Liver (tissue), 9 donors: ENCODE data around the gene SPOCK2. TPM values are rescaled to one million over a fixed set of nuclear protein-coding genes. Genes with fewer than 3 reads are reported as not detected.

Source experiments
- DNase-seq: peaks from one replicate; pipeline ENCODE4 v3.0.0-alpha.2; 2017; ENCODE audit warnings: low spot score
- H3K27ac ChIP-seq, 2 donors: one replicate each; pipeline ENCODE4 v1.7.0; 2013; ENCODE audit warnings: inconsistent platforms in 2 of 2, low read length in 2 of 2, control low read depth in 1 of 2, low read depth in 1 of 2, mild to moderate bottlenecking in 1 of 2
- H3K27me3 ChIP-seq, 4 donors: one replicate each; pipeline versions ENCODE4 v1.6.1 to v1.7.0; 2013; ENCODE audit warnings: low read length in 3 of 4, inconsistent platforms in 1 of 4, mild to moderate bottlenecking in 1 of 4, moderate library complexity in 1 of 4; ENCODE audit not compliant: control insufficient read depth in 4 of 4, insufficient read depth in 4 of 4
- H3K36me3 ChIP-seq, 4 donors: one replicate each; pipeline versions ENCODE4 v1.6.1 to v1.7.0; 2013; ENCODE audit warnings: low read length in 3 of 4, mild to moderate bottlenecking in 3 of 4, low read depth in 1 of 4, moderate library complexity in 1 of 4; ENCODE audit not compliant: control insufficient read depth in 4 of 4, insufficient read depth in 3 of 4
- H3K4me1 ChIP-seq, 4 donors: one replicate each; pipeline versions ENCODE4 v1.6.1 to v1.7.0; 2013; ENCODE audit warnings: low read length in 3 of 4, mild to moderate bottlenecking in 3 of 4, moderate library complexity in 1 of 4; ENCODE audit not compliant: control insufficient read depth in 4 of 4, insufficient read depth in 4 of 4
- H3K4me3 ChIP-seq, 3 donors: one replicate each; pipeline versions ENCODE4 v1.6.1 to v1.7.0; 2013; ENCODE audit warnings: low read length in 3 of 3, control low read depth in 1 of 3, low read depth in 1 of 3, mild to moderate bottlenecking in 1 of 3
- H3K9ac ChIP-seq, 2 donors: one replicate each; pipeline ENCODE4 v1.7.0; 2013; ENCODE audit warnings: low read length in 2 of 2, mild to moderate bottlenecking in 2 of 2, moderate library complexity in 2 of 2, control low read depth in 1 of 2, low read depth in 1 of 2
- H3K9me3 ChIP-seq, 4 donors: one replicate each; pipeline versions ENCODE4 v1.6.1 to v1.7.0; 2013; ENCODE audit warnings: low read length in 3 of 4; ENCODE audit not compliant: control insufficient read depth in 4 of 4
- EGR1 ChIP-seq, 2 donors: IDR thresholded peaks; 2 replicates each; pipeline ENCODE4 v1.6.1; 2016 to 2018; ENCODE audit warnings: antibody characterized with exemption in 2 of 2, low read depth in 2 of 2
- FOXA1 ChIP-seq: IDR thresholded peaks from 2 replicates; pipeline ENCODE4 v1.6.1; 2016; ENCODE audit warnings: antibody characterized with exemption
- FOXA2 ChIP-seq: IDR thresholded peaks from 2 replicates; pipeline ENCODE4 v1.6.1; 2016; ENCODE audit warnings: antibody characterized with exemption
- GABPA ChIP-seq, 2 donors: IDR thresholded peaks in 1 of 2; conservative IDR thresholded peaks in 1 of 2; 2 replicates each; pipeline ENCODE4 v1.6.1; 2016; ENCODE audit warnings: antibody characterized with exemption in 2 of 2, mild to moderate bottlenecking in 1 of 2, moderate library complexity in 1 of 2
- HNF4A ChIP-seq, 2 donors: conservative IDR thresholded peaks; 2 replicates each; pipeline ENCODE4 v1.6.1; 2016; ENCODE audit warnings: antibody characterized with exemption in 2 of 2, mild to moderate bottlenecking in 2 of 2
- HNF4G ChIP-seq: IDR thresholded peaks from 2 replicates; pipeline ENCODE4 v1.6.1; 2016; ENCODE audit warnings: antibody characterized with exemption
- JUND ChIP-seq, 2 donors: IDR thresholded peaks; 2 replicates each; pipeline ENCODE4 v1.6.1; 2016; ENCODE audit warnings: antibody characterized with exemption in 2 of 2
- NR2F2 ChIP-seq: IDR thresholded peaks from 2 replicates; pipeline ENCODE4 v1.6.1; 2016; ENCODE audit warnings: antibody characterized with exemption
- RXRA ChIP-seq, 2 donors: IDR thresholded peaks; 2 replicates each; pipeline ENCODE4 v1.6.1; 2017 to 2018; ENCODE audit warnings: antibody characterized with exemption in 2 of 2, mild to moderate bottlenecking in 1 of 2
- SP1 ChIP-seq: IDR thresholded peaks from 2 replicates; pipeline ENCODE4 v1.6.1; 2018; ENCODE audit warnings: antibody characterized with exemption, mild to moderate bottlenecking
- TAF1 ChIP-seq: conservative IDR thresholded peaks from 2 replicates; pipeline ENCODE4 v1.6.1; 2016; ENCODE audit warnings: antibody characterized with exemption, mild to moderate bottlenecking
- YY1 ChIP-seq: IDR thresholded peaks from 2 replicates; pipeline ENCODE4 v1.6.1; 2016; ENCODE audit warnings: antibody characterized with exemption, mild to moderate bottlenecking
- WGBS: extraction: QIAGEN DNeasy Blood & Tissue Kit; methylation state at CpG from one replicate; pipeline ENCODE4 v1.1.7; 2013; 5-methylcytosine and 5-hydroxymethylcytosine counted together
- polyA plus RNA-seq, 2 donors: library from polyadenylated mRNA; stranded (reverse) in 1 of 2; unstranded in 1 of 2; fragments of 200-250 nt in 1 of 2; fragments of >200 nt in 1 of 2; fragmentation: Nextera tagmentation in 1 of 2; extraction: Ambion mirVana in 1 of 2; gene quantifications; one replicate each; pipeline versions ENCODE4 v1.2.1 to v1.2.3, GENCODE V29; 2013 to 2015
- total RNA-seq, 2 donors: library from RNA; depleted of rRNA; stranded (reverse); fragments of >200 nt; gene quantifications; one replicate each; pipeline ENCODE4 v1.2.3, GENCODE V29; 2014
- TF ChIP-seq, protein P1 (sequence below): IDR thresholded peaks from 2 replicates; pipeline ENCODE4 v1.6.1; 2016; ENCODE audit warnings: antibody characterized with exemption
- TF ChIP-seq, protein P2 (sequence below): IDR thresholded peaks from 2 replicates; pipeline ENCODE4 v1.6.1; 2016; ENCODE audit warnings: antibody characterized with exemption
- TF ChIP-seq, protein P3 (sequence below): IDR thresholded peaks from 2 replicates; pipeline ENCODE4 v1.6.1; 2016; ENCODE audit warnings: antibody characterized with exemption
- TF ChIP-seq, protein P4 (sequence below): IDR thresholded peaks from 2 replicates; pipeline ENCODE4 v1.6.1; 2016; ENCODE audit warnings: antibody characterized with exemption, mild to moderate bottlenecking
- TF ChIP-seq, protein P5 (sequence below): fragments of 150-350 bp; IDR thresholded peaks from 2 replicates; pipeline ENCODE4 v1.5.1; 2017; ENCODE audit warnings: improper control_type of control experiment, low read depth, low read length; ENCODE audit not compliant: missing input control
- donor health status: healthy.
- donor health status: healthy.
- donor health status: healthy.
- donor health status: healthy.
- donor health status: healthy.

SPOCK2 gene
- total and polyA plus RNA-seq, 4 donors, result 0.36 to 1.7 (median 0.64) TPM

DNA sequence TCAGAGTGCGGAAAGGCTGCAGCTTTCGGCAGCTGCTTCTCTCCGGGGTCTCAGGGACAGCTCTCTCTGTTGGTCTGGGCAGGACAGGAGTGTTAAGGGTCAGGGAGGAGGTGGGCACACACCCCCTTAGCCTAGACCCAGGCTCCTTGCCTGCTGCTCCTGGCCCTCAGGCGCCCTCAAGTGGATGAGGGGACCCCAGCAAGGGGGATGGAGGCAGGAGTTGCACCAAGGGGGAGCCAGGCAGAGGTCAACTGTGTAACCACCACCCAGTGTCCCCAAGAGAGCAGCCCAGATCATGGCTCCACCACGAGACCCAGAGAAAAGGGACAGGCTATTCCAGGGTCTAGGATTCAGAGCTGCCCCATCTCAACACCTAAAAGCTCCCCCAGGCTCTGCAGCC is 26.9 kb downstream of the SPOCK2 start:
- H3K4me3 ChIP-seq, result no peak overlapping the region
- 91% methylated on average over 5 of the region's 5 CpGs for WGBS
- no peaks in the 10 kb centered on the region for H3K9me3 ChIP-seq
- DNase-seq, result no peak
- TF ChIP-seq, protein P1, sequence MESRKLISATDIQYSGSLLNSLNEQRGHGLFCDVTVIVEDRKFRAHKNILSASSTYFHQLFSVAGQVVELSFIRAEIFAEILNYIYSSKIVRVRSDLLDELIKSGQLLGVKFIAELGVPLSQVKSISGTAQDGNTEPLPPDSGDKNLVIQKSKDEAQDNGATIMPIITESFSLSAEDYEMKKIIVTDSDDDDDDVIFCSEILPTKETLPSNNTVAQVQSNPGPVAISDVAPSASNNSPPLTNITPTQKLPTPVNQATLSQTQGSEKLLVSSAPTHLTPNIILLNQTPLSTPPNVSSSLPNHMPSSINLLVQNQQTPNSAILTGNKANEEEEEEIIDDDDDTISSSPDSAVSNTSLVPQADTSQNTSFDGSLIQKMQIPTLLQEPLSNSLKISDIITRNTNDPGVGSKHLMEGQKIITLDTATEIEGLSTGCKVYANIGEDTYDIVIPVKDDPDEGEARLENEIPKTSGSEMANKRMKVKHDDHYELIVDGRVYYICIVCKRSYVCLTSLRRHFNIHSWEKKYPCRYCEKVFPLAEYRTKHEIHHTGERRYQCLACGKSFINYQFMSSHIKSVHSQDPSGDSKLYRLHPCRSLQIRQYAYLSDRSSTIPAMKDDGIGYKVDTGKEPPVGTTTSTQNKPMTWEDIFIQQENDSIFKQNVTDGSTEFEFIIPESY, result no peak
- no peak for TF ChIP-seq HNF4A (conservative IDR thresholded peaks at IDR 0.05)
- TF ChIP-seq, protein P2, sequence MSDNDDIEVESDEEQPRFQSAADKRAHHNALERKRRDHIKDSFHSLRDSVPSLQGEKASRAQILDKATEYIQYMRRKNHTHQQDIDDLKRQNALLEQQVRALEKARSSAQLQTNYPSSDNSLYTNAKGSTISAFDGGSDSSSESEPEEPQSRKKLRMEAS, result no peak
- no peak for TF ChIP-seq FOXA1
- no peak for TF ChIP-seq GABPA (IDR thresholded peaks at IDR 0.05 in 1 of 2, conservative IDR thresholded peaks at IDR 0.05 in 1 of 2)
- TF ChIP-seq JUND (IDR thresholded peaks at IDR 0.05), result no peak
- no peak for TF ChIP-seq NR2F2
- no peak for TF ChIP-seq EGR1 (IDR thresholded peaks at IDR 0.05; ENCODE audit: low read depth in 2 of 2)
- TF ChIP-seq YY1, result no peak
- TF ChIP-seq TAF1, result no peak
- TF ChIP-seq, protein P3, sequence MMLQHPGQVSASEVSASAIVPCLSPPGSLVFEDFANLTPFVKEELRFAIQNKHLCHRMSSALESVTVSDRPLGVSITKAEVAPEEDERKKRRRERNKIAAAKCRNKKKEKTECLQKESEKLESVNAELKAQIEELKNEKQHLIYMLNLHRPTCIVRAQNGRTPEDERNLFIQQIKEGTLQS, result no peak
- TF ChIP-seq RXRA (IDR thresholded peaks at IDR 0.05), result no peak
- TF ChIP-seq, protein P4, sequence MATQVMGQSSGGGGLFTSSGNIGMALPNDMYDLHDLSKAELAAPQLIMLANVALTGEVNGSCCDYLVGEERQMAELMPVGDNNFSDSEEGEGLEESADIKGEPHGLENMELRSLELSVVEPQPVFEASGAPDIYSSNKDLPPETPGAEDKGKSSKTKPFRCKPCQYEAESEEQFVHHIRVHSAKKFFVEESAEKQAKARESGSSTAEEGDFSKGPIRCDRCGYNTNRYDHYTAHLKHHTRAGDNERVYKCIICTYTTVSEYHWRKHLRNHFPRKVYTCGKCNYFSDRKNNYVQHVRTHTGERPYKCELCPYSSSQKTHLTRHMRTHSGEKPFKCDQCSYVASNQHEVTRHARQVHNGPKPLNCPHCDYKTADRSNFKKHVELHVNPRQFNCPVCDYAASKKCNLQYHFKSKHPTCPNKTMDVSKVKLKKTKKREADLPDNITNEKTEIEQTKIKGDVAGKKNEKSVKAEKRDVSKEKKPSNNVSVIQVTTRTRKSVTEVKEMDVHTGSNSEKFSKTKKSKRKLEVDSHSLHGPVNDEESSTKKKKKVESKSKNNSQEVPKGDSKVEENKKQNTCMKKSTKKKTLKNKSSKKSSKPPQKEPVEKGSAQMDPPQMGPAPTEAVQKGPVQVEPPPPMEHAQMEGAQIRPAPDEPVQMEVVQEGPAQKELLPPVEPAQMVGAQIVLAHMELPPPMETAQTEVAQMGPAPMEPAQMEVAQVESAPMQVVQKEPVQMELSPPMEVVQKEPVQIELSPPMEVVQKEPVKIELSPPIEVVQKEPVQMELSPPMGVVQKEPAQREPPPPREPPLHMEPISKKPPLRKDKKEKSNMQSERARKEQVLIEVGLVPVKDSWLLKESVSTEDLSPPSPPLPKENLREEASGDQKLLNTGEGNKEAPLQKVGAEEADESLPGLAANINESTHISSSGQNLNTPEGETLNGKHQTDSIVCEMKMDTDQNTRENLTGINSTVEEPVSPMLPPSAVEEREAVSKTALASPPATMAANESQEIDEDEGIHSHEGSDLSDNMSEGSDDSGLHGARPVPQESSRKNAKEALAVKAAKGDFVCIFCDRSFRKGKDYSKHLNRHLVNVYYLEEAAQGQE, result no peak
- TF ChIP-seq FOXA2, result no peak
- TF ChIP-seq HNF4G, result no peak
- no peak for TF ChIP-seq SP1
- TF ChIP-seq, protein P5, sequence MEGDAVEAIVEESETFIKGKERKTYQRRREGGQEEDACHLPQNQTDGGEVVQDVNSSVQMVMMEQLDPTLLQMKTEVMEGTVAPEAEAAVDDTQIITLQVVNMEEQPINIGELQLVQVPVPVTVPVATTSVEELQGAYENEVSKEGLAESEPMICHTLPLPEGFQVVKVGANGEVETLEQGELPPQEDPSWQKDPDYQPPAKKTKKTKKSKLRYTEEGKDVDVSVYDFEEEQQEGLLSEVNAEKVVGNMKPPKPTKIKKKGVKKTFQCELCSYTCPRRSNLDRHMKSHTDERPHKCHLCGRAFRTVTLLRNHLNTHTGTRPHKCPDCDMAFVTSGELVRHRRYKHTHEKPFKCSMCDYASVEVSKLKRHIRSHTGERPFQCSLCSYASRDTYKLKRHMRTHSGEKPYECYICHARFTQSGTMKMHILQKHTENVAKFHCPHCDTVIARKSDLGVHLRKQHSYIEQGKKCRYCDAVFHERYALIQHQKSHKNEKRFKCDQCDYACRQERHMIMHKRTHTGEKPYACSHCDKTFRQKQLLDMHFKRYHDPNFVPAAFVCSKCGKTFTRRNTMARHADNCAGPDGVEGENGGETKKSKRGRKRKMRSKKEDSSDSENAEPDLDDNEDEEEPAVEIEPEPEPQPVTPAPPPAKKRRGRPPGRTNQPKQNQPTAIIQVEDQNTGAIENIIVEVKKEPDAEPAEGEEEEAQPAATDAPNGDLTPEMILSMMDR, result no peak
- H3K27me3 ChIP-seq, result no peaks in the 10 kb centered on the region
- H3K36me3 ChIP-seq, result no peaks in the 10 kb centered on the region
- H3K9ac ChIP-seq, result no peak overlapping the region
- H3K27ac ChIP-seq, result no peak overlapping the region
- no peaks in the 10 kb centered on the region for H3K4me1 ChIP-seq
